Gastrocnemius medialis (tissue), 4 donors: ENCODE measurements around the gene DUSP1.

ENCODE experiments used
- POLR2A ChIP-seq, 2 donors: fragments of 450-650 bp; IDR thresholded peaks; one replicate each; pipeline ENCODE4 v1.6.1; 2017; ENCODE audit warnings: antibody characterized with exemption in 2 of 2, mild to moderate bottlenecking in 2 of 2, moderate library complexity in 2 of 2
- TF ChIP-seq, protein P1 (sequence below), 5 experiments: fragments of 450-650 bp in 3 of 5; fragments of 200-600 bp in 2 of 5; sonication (generic) in 2 of 5; IDR thresholded peaks in 4 of 5; conservative IDR thresholded peaks in 1 of 5; 1 replicate in 4 of 5; 2 replicates in 1 of 5; pipeline ENCODE4 v1.5.1; 2016 to 2019; ENCODE audit warnings: antibody characterized with exemption in 5 of 5, mild to moderate bottlenecking in 3 of 5, moderate library complexity in 3 of 5

DNA sequence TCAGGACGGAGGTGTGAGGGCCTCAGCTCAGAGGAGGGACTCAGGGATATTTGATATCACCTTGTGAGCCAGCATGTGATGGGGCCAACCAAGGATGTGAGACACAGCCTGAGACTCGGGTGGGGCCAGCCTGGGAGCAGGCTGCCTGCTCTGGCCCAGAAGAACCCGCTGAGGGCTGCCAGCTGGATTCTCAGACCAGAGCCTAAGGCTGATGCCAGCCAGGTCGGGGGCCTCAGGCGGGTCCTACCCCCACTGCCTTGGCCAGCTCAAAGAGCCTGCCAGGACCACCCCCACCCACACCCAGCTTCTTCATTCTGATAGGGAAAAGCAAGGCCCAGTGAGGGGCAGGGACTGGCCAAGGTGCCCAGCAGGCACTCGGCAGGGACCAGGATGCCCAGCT lies 20.3 kb upstream of the DUSP1 start:
- TF ChIP-seq, protein P1, sequence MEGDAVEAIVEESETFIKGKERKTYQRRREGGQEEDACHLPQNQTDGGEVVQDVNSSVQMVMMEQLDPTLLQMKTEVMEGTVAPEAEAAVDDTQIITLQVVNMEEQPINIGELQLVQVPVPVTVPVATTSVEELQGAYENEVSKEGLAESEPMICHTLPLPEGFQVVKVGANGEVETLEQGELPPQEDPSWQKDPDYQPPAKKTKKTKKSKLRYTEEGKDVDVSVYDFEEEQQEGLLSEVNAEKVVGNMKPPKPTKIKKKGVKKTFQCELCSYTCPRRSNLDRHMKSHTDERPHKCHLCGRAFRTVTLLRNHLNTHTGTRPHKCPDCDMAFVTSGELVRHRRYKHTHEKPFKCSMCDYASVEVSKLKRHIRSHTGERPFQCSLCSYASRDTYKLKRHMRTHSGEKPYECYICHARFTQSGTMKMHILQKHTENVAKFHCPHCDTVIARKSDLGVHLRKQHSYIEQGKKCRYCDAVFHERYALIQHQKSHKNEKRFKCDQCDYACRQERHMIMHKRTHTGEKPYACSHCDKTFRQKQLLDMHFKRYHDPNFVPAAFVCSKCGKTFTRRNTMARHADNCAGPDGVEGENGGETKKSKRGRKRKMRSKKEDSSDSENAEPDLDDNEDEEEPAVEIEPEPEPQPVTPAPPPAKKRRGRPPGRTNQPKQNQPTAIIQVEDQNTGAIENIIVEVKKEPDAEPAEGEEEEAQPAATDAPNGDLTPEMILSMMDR (IDR thresholded peaks at IDR 0.05 in 4 of 5, conservative IDR thresholded peaks at IDR 0.05 in 1 of 5): peak in 1 of 5 experiments; percentile 16
- peak; percentile 32 to 47 for TF ChIP-seq POLR2A (IDR thresholded peaks at IDR 0.05)
